ENCODE results near the gene SDK1. TPM values are rescaled to one million over a fixed set of nuclear protein-coding genes. Genes with fewer than 3 reads are reported as not detected.

SDK1 gene
- total and polyA plus RNA-seq, 2 experiments from 2014 or later = 2.1 to 10.0 TPM

DNA sequence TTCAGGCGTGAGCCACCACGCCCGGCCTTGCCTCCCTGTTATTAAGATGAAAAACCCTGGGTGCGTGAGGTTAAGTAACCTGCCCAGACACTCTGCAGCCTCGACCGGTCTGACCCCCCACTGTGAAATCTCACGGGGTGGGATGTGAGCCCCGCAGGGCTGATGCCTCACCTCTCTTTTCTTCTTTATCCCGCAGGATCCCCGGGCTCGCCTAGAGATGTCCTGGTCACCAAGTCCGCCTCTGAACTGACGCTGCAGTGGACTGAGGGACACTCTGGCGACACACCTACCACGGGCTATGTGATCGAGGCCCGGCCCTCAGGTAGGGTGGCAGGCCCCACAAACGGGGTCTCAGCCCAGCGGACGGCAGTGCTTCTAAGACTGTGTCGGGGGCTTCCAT is 920.0 kb downstream of the SDK1 start (continued):
- TF ChIP-seq, protein P1, sequence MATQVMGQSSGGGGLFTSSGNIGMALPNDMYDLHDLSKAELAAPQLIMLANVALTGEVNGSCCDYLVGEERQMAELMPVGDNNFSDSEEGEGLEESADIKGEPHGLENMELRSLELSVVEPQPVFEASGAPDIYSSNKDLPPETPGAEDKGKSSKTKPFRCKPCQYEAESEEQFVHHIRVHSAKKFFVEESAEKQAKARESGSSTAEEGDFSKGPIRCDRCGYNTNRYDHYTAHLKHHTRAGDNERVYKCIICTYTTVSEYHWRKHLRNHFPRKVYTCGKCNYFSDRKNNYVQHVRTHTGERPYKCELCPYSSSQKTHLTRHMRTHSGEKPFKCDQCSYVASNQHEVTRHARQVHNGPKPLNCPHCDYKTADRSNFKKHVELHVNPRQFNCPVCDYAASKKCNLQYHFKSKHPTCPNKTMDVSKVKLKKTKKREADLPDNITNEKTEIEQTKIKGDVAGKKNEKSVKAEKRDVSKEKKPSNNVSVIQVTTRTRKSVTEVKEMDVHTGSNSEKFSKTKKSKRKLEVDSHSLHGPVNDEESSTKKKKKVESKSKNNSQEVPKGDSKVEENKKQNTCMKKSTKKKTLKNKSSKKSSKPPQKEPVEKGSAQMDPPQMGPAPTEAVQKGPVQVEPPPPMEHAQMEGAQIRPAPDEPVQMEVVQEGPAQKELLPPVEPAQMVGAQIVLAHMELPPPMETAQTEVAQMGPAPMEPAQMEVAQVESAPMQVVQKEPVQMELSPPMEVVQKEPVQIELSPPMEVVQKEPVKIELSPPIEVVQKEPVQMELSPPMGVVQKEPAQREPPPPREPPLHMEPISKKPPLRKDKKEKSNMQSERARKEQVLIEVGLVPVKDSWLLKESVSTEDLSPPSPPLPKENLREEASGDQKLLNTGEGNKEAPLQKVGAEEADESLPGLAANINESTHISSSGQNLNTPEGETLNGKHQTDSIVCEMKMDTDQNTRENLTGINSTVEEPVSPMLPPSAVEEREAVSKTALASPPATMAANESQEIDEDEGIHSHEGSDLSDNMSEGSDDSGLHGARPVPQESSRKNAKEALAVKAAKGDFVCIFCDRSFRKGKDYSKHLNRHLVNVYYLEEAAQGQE (IDR thresholded peaks at IDR 0.05; ENCODE audit: unreplicated experiment) = no peak
- TF ChIP-seq, protein P2, sequence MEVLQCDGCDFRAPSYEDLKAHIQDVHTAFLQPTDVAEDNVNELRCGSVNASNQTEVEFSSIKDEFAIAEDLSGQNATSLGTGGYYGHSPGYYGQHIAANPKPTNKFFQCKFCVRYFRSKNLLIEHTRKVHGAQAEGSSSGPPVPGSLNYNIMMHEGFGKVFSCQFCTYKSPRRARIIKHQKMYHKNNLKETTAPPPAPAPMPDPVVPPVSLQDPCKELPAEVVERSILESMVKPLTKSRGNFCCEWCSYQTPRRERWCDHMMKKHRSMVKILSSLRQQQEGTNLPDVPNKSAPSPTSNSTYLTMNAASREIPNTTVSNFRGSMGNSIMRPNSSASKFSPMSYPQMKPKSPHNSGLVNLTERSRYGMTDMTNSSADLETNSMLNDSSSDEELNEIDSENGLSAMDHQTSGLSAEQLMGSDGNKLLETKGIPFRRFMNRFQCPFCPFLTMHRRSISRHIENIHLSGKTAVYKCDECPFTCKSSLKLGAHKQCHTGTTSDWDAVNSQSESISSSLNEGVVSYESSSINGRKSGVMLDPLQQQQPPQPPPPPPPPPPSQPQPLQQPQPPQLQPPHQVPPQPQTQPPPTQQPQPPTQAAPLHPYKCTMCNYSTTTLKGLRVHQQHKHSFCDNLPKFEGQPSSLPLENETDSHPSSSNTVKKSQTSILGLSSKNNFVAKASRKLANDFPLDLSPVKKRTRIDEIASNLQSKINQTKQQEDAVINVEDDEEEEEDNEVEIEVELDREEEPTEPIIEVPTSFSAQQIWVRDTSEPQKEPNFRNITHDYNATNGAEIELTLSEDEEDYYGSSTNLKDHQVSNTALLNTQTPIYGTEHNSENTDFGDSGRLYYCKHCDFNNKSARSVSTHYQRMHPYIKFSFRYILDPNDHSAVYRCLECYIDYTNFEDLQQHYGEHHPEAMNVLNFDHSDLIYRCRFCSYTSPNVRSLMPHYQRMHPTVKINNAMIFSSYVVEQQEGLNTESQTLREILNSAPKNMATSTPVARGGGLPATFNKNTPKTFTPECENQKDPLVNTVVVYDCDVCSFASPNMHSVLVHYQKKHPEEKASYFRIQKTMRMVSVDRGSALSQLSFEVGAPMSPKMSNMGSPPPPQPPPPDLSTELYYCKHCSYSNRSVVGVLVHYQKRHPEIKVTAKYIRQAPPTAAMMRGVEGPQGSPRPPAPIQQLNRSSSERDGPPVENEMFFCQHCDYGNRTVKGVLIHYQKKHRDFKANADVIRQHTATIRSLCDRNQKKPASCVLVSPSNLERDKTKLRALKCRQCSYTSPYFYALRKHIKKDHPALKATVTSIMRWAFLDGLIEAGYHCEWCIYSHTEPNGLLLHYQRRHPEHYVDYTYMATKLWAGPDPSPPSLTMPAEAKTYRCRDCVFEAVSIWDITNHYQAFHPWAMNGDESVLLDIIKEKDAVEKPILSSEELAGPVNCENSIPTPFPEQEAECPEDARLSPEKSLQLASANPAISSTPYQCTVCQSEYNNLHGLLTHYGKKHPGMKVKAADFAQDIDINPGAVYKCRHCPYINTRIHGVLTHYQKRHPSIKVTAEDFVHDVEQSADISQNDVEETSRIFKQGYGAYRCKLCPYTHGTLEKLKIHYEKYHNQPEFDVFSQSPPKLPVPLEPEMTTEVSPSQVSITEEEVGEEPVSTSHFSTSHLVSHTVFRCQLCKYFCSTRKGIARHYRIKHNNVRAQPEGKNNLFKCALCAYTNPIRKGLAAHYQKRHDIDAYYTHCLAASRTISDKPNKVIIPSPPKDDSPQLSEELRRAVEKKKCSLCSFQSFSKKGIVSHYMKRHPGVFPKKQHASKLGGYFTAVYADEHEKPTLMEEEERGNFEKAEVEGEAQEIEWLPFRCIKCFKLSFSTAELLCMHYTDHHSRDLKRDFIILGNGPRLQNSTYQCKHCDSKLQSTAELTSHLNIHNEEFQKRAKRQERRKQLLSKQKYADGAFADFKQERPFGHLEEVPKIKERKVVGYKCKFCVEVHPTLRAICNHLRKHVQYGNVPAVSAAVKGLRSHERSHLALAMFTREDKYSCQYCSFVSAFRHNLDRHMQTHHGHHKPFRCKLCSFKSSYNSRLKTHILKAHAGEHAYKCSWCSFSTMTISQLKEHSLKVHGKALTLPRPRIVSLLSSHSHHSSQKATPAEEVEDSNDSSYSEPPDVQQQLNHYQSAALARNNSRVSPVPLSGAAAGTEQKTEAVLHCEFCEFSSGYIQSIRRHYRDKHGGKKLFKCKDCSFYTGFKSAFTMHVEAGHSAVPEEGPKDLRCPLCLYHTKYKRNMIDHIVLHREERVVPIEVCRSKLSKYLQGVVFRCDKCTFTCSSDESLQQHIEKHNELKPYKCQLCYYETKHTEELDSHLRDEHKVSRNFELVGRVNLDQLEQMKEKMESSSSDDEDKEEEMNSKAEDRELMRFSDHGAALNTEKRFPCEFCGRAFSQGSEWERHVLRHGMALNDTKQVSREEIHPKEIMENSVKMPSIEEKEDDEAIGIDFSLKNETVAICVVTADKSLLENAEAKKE (CRISPR knock-in tag; IDR thresholded peaks at IDR 0.05) = no peak
- TF ChIP-seq POLR2AphosphoS5 (IDR thresholded peaks at IDR 0.05; ENCODE audit: low read depth) = no peak

DNA sequence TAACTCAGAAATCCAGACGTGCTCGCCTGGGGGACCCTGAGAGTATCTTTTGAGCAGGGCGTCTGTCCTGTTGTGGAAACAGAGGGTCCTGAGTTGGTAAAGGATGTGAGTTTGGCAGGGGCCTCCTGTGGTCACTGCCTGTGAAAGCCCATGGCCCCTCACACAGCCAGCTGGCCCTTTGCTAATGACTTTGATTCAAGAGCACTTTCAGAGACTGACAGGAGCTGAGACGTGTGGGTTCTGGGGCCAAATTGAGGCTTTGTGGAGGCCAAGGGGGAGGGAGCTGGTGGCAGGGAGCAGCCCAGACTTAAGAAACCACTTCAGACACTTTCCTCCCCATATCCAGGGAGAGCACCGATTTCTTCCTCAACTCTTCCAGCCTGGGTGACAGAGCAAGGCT is 921.6 kb downstream of the SDK1 start:
- Mint-ChIP-seq H3K4me3 (no peak overlapping the region), H3K4me1 (peaks cover 2% of the 10 kb centered on the region; the same call in 1 of the 3 replicates), H3K36me3 (ENCODE audit: low read depth) (no peaks in the 10 kb centered on the region), H3K9me3 (no peaks in the 10 kb centered on the region), H3K27ac (no peak overlapping the region), H3K27me3 (ENCODE audit: insufficient read depth, low read depth, poor library complexity) (peaks cover 2% of the 10 kb centered on the region)
- Histone ChIP-seq H3K27me3 (ENCODE audit: insufficient read depth) (no peaks in the 10 kb centered on the region), H3K79me2 (replicated peaks; ENCODE audit: insufficient read depth) (no peaks in the 10 kb centered on the region), H3K27ac (ENCODE audit: low read depth) (no peak overlapping the region), H3K4me2 (no peak overlapping the region), H3K36me3 (ENCODE audit: insufficient read depth) (no peaks in the 10 kb centered on the region), H4K20me1 (replicated peaks; ENCODE audit: insufficient read depth) (no peaks in the 10 kb centered on the region), H2AFZ (no peak overlapping the region), H3K9me2 (ENCODE audit: insufficient read depth) (no peaks in the 10 kb centered on the region), H3K4me1 (ENCODE audit: insufficient read depth) (no peaks in the 10 kb centered on the region), H3K4me3 (no peak overlapping the region), H3F3A (replicated peaks; ENCODE audit: low read depth) (no peaks in the 10 kb centered on the region)
- DNase-seq (ENCODE audit: low spot score) = no peak
- ATAC-seq = no peak
- TF ChIP-seq ZNF331 (CRISPR knock-in tag; IDR thresholded peaks at IDR 0.05; ENCODE audit: low read depth) (no peak), NANOG (IDR thresholded peaks at IDR 0.05; ENCODE audit: borderline replicate concordance) (no peak), STAT1 (IDR thresholded peaks at IDR 0.05; ENCODE audit: unreplicated experiment) (no peak)
- TF ChIP-seq, protein P2 (CRISPR knock-in tag; IDR thresholded peaks at IDR 0.05) = no peak

All from GM23338 (cell line).